ENCODE results near the gene WRAP53. TPM values are rescaled to one million over a fixed set of nuclear protein-coding genes. Genes with fewer than 3 reads are reported as not detected.
A peak's percentile ranks its signal among the peaks of the same experiment; 100 is the strongest.

The WRAP53 gene
- total and polyA plus RNA-seq, 7 donors, result 4.5 to 14.4 (median 6.5) TPM

- peaks cover 14% of the 10 kb centered on the region for H3K4me1 ChIP-seq
- peaks cover 0 to 50% (median 10%) of the 10 kb centered on the region in 3 donors for H3K27me3 ChIP-seq (ENCODE audit: insufficient read depth in 3 of 3, low read length in 2 of 3)
- H3K27ac ChIP-seq, result no peak overlapping the region
- DNase-seq (no peak), ATAC-seq (no peak)
- 53 to 59% (median 57%) methylated on average over 12 of the region's 12 CpGs for WGBS, 3 donors
- no peaks in the 10 kb centered on the region for H3K36me3 ChIP-seq (ENCODE audit: insufficient read depth in 1 of 2, low read depth in 1 of 2)
- TF ChIP-seq CTCF (IDR thresholded peaks at IDR 0.05), result no peak
- intact Hi-C loops (cut with DNase I), result no loop called here
- no peaks in the 10 kb centered on the region for H3K9me3 ChIP-seq
- H3K4me3 ChIP-seq, result no peak overlapping the region
Observed at GRCh38 chr17:7652388-7653356, 35.6 kb upstream of the WRAP53 start.

GRCh38 chr17:7654832-7655540, 33.3 kb upstream of the WRAP53 start:
- H3K27me3 ChIP-seq (ENCODE audit: insufficient read depth in 3 of 3, low read length in 2 of 3), result peaks cover 0 to 32% (median 10%) of the 10 kb centered on the region in 3 donors
- ATAC-seq, result no peak
- intact Hi-C loops (cut with DNase I), result no loop called here
- H3K36me3 ChIP-seq (ENCODE audit: insufficient read depth in 1 of 2, low read depth in 1 of 2), result no peaks in the 10 kb centered on the region
- no peak for TF ChIP-seq CTCF (IDR thresholded peaks at IDR 0.05)
- H3K27ac ChIP-seq, result no peak overlapping the region
- no peak for DNase-seq
- no peaks in the 10 kb centered on the region for H3K9me3 ChIP-seq
- peaks cover 14% of the 10 kb centered on the region for H3K4me1 ChIP-seq
- no peak overlapping the region for H3K4me3 ChIP-seq
- WGBS, 3 donors, result 74 to 84% (median 78%) methylated on average over 16 of the region's 16 CpGs

- Histone ChIP-seq H3K4me3 (no peak overlapping the region), H3K27me3 (ENCODE audit: insufficient read depth in 3 of 3, low read length in 2 of 3) (peaks cover 0 to 26% (median 10%) of the 10 kb centered on the region in 3 donors), H3K27ac (no peak overlapping the region), H3K9me3 (no peaks in the 10 kb centered on the region), H3K36me3 (ENCODE audit: insufficient read depth in 1 of 2, low read depth in 1 of 2) (no peaks in the 10 kb centered on the region), H3K4me1 (peaks cover 10% of the 10 kb centered on the region)
- TF ChIP-seq CTCF (IDR thresholded peaks at IDR 0.05), result no peak
- intact Hi-C loops (cut with DNase I), result no loop called here
- DNase-seq (no peak), ATAC-seq (no peak)
- WGBS, 3 donors, result 90% methylated on average over 17 of the region's 17 CpGs
Observed at GRCh38 chr17:7655541-7655840, 32.8 kb upstream of the WRAP53 start.

GRCh38 chr17:7656958-7657609, 31.2 kb upstream of the WRAP53 start:
- TF ChIP-seq CTCF (IDR thresholded peaks at IDR 0.05), result no peak
- DNase-seq (peak; percentile 44 to 56), ATAC-seq (no peak)
- Histone ChIP-seq H3K4me1 (no peaks in the 10 kb centered on the region), H3K27me3 (ENCODE audit: insufficient read depth in 3 of 3, low read length in 2 of 3) (peaks cover 0 to 11% (median 4%) of the 10 kb centered on the region in 3 donors), H3K27ac (no peak overlapping the region), H3K9me3 (no peaks in the 10 kb centered on the region), H3K36me3 (ENCODE audit: insufficient read depth in 1 of 2, low read depth in 1 of 2) (no peaks in the 10 kb centered on the region), H3K4me3 (no peak overlapping the region)
- intact Hi-C loops (cut with DNase I), result no loop called here
- 31 to 43% (median 38%) methylated on average over 9 to 10 of the region's 10 CpGs for WGBS, 3 donors

All from psoas muscle (tissue), 8 donors.